HG03135 (cell line): ENCODE results near the gene RNF208.

Source experiments
- ATAC-seq: cut with Tn5 transposase; IDR thresholded peaks from one replicate; pipeline ENCODE4 v1.9.1; 2021; ENCODE audit warnings: mild to moderate bottlenecking, moderate library complexity; ENCODE audit not compliant: unreplicated experiment

RNF208 gene

DNA sequence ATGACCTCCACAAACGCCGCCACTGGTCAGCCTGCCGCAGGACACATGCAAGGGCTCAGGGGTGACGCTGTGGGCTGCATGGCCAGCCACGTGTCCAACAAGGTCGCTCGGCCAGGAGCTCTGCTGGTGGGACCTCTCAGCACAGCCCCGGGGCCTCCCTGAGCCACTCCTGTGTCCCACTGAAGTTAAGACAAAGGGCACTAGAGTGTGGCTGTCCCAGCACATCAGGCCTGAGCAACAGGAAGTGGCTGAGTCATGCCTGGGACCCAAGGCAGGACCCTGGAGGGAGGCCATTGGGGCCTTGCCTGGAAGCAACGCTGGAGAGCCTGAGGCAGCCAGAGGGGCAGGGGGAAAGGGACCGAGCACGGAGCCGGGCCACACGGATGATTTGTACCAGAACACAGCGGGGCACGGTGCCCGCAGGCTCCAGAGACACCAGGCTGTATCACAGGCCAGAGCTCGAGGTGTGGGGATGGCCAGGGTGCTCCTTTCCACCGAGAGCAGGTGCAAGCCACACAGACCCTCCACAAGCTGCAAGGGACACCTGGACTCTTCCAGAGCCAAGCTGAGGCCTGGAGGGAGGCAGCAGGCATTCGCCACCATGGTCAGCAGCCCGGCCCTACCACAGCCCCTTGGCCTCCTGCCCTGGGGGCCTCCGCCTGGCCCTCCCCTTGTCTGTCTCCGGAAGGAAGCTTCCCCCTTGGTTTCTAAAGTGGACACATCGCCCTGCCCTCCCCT is 43.7 kb downstream of the RNF208 start:
- ATAC-seq: no peak

GRCh38 chr9:137176302-137177182 is 45.5 kb downstream of the RNF208 start:
- no peak for ATAC-seq

DNA sequence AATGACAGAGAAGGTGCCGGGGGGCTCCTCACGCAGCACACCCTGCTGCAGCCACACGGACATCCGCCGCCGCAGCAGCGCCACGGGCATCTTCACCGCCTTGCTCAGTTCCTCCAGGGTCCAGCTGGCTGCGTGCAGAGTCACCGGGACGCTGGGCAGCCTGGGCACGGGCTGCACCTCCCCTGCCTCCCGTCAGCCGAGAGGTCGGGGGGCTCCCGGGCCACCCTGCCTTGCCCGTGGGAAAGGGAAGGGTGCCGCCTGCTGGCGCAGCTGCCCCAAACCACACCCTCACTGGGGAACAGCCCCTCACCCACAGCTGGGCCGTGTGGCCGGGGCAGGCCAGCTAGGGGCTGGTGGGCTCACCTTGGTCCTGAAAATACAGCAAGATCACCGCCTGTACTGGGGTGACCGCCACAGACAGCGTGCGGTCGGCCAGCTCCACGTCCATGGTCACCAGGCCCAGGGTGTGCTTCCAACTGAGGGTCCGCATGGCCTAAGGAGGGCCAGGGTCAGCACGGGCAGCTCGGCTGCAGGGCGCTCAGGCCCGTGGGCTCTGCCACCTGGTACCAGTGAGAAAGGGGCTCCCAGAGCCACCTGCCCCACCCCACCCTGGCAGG is 46.6 kb downstream of the RNF208 start:
- ATAC-seq: no peak

DNA sequence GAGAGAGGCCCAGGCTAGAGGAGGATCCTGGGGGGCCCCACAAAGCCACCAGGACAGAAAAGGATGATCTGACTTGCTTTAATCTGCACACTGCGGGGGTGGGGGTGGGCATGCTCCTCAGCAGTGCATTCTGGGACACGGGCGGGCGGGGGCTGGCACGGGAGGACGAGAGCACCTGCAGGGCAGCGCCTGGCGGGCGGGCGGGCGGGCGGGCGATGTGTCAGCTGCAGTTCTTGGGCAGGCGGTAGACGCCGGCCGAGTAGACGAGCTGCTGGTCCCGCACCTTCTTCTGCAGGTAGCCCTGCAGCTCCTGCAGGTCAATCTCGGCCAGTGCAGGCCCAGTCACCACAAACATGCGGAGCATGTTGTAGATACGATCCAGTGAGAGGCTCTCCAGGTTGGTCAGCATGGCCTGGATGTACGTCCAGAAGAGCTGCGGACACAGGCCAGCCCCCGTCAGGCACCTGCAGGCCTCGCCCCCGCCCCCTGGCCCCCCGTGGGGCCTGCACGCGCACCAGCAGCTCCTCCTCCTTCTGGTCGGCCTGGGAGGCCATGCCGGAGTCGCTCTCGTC is 47.2 kb downstream of the RNF208 start:
- ATAC-seq: no peak

- ATAC-seq: no peak
Measured at GRCh38 chr9:137173796-137174664, 48.0 kb downstream of the RNF208 start.

GRCh38 chr9:137172901-137173795 is 48.9 kb downstream of the RNF208 start:
- no peak for ATAC-seq

GRCh38 chr9:137171149-137171900 is 50.7 kb downstream of the RNF208 start:
- no peak for ATAC-seq

GRCh38 chr9:137170486-137171148 is 51.4 kb downstream of the RNF208 start:
- ATAC-seq: no peak
